GM23338 (cell line): ENCODE measurements around the gene USP16. TPM values are rescaled to one million over a fixed set of nuclear protein-coding genes. Genes with fewer than 3 reads are reported as not detected.

Experiments
- ATAC-seq: fragments of 200-7000 bp; cut with Tn5 transposase; 3 replicates; pipeline ENCODE4 v1.9.1; 2020
- DNase-seq: peaks from one replicate; pipeline ENCODE4 v3.0.0-alpha.2; 2015; ENCODE audit warnings: low spot score
- H2AFZ ChIP-seq: fragments of 200-600 bp; sonication (generic); 2 replicates; pipeline ENCODE4 v1.8.0; 2016; ENCODE audit warnings: antibody characterized with exemption, mild to moderate bottlenecking, moderate library complexity
- H3F3A ChIP-seq: fragments of 200-600 bp; sonication (generic); replicated peaks from 2 replicates; pipeline ENCODE4 v1.8.0; 2017; ENCODE audit warnings: antibody characterized with exemption, mixed run types, low read depth
- H3K27ac ChIP-seq: fragments of 200-600 bp; sonication (generic); 2 replicates; pipeline ENCODE4 v1.6.1; 2016; ENCODE audit warnings: low read depth
- H3K27me3 ChIP-seq: fragments of 200-600 bp; sonication (generic); 2 replicates; pipeline ENCODE4 v1.8.0; 2016; ENCODE audit warnings: mild to moderate bottlenecking, mixed run types, moderate library complexity; ENCODE audit not compliant: insufficient read depth
- H3K36me3 ChIP-seq: fragments of 200-600 bp; sonication (generic); 2 replicates; pipeline ENCODE4 v1.8.0; 2016; ENCODE audit warnings: mild to moderate bottlenecking; ENCODE audit not compliant: insufficient read depth
- H3K4me1 ChIP-seq: fragments of 200-600 bp; sonication (generic); 2 replicates; pipeline ENCODE4 v1.8.0; 2016; ENCODE audit warnings: mild to moderate bottlenecking, moderate library complexity; ENCODE audit not compliant: insufficient read depth
- H3K4me2 ChIP-seq: fragments of 200-600 bp; sonication (generic); 2 replicates; pipeline ENCODE4 v1.7.1; 2017; ENCODE audit warnings: mixed run types
- H3K4me3 ChIP-seq: fragments of 200-600 bp; sonication (generic); 2 replicates; pipeline ENCODE4 v1.6.1; 2016; ENCODE audit warnings: mixed run types
- H3K79me2 ChIP-seq: fragments of 200-600 bp; sonication (generic); replicated peaks from 2 replicates; pipeline ENCODE4 v1.8.0; 2017; ENCODE audit warnings: mild to moderate bottlenecking; ENCODE audit not compliant: insufficient read depth
- H3K9me2 ChIP-seq: fragments of 200-600 bp; sonication (generic); 2 replicates; pipeline ENCODE4 v1.8.0; 2017; ENCODE audit not compliant: insufficient read depth
- H4K20me1 ChIP-seq: fragments of 200-600 bp; sonication (generic); replicated peaks from 2 replicates; pipeline ENCODE4 v1.8.0; 2017; ENCODE audit warnings: mild to moderate bottlenecking; ENCODE audit not compliant: insufficient read depth
- H3K27ac Mint-ChIP-seq: 2 replicates; pipeline ENCODE4 v1.8.0; 2020; ENCODE audit warnings: inconsistent platforms, mild to moderate bottlenecking, moderate library complexity, mixed read lengths
- H3K27me3 Mint-ChIP-seq: 3 replicates; pipeline ENCODE4 v1.8.0; 2022; ENCODE audit warnings: low read depth, mild to moderate bottlenecking, moderate library complexity, mixed read lengths, inconsistent platforms; ENCODE audit not compliant: insufficient read depth, poor library complexity
- H3K36me3 Mint-ChIP-seq: 3 replicates; pipeline ENCODE4 v1.8.0; 2021; ENCODE audit warnings: low read depth, mild to moderate bottlenecking, inconsistent platforms, moderate library complexity, mixed read lengths
- H3K4me1 Mint-ChIP-seq: 3 replicates; pipeline ENCODE4 v1.8.0; 2020; ENCODE audit warnings: mild to moderate bottlenecking, inconsistent platforms, mixed read lengths
- H3K4me3 Mint-ChIP-seq: 3 replicates; pipeline ENCODE4 v1.8.0; 2021; ENCODE audit warnings: moderate library complexity, mild to moderate bottlenecking, inconsistent platforms, mixed read lengths
- H3K9me3 Mint-ChIP-seq: 3 replicates; pipeline ENCODE4 v1.8.0; 2020; ENCODE audit warnings: moderate library complexity, mild to moderate bottlenecking, inconsistent platforms, mixed read lengths
- CREB1 ChIP-seq: fragments of 250-450 bp; sonication (Bioruptor Pico); IDR thresholded peaks from 2 replicates; pipeline ENCODE4 v1.5.0; 2020; ENCODE audit warnings: low read depth, mild to moderate bottlenecking, moderate library complexity
- CTCF ChIP-seq, 2 experiments: fragments of 200-600 bp in 1 of 2; sonication (generic) in 1 of 2; conservative IDR thresholded peaks; 2 replicates each; pipeline versions ENCODE4 v1.5.1 to v1.6.1; 2016 to 2017; ENCODE audit warnings: antibody characterized with exemption in 2 of 2, low read depth in 2 of 2, mild to moderate bottlenecking in 2 of 2, moderate library complexity in 1 of 2
- ETS1 ChIP-seq: IDR thresholded peaks from 2 replicates; pipeline ENCODE4 v1.6.1; 2016; ENCODE audit warnings: antibody characterized with exemption
- EZH2 ChIP-seq: fragments of 200-600 bp; sonication (generic); IDR thresholded peaks from one replicate; pipeline ENCODE4 v1.8.0; 2017; ENCODE audit warnings: antibody characterized with exemption, mild to moderate bottlenecking, low read depth; ENCODE audit not compliant: unreplicated experiment
- EZH2phosphoT487 ChIP-seq: fragments of 200-600 bp; sonication (generic); IDR thresholded peaks from one replicate; pipeline ENCODE4 v1.8.1; 2018; ENCODE audit warnings: antibody characterized with exemption; ENCODE audit not compliant: unreplicated experiment
- JUNB ChIP-seq: IDR thresholded peaks from one replicate; pipeline ENCODE4 v1.6.1; 2016; ENCODE audit warnings: antibody characterized with exemption; ENCODE audit not compliant: unreplicated experiment
- NANOG ChIP-seq: IDR thresholded peaks from 2 replicates; pipeline ENCODE4 v1.6.1; 2016; ENCODE audit warnings: antibody characterized with exemption, borderline replicate concordance
- POLR2AphosphoS5 ChIP-seq: IDR thresholded peaks from 2 replicates; pipeline ENCODE4 v1.6.1; 2016; ENCODE audit warnings: antibody characterized with exemption, low read depth
- REST ChIP-seq: IDR thresholded peaks from one replicate; pipeline ENCODE4 v1.6.1; 2018; ENCODE audit warnings: antibody characterized with exemption; ENCODE audit not compliant: unreplicated experiment
- STAT1 ChIP-seq: IDR thresholded peaks from one replicate; pipeline ENCODE4 v1.6.1; 2016; ENCODE audit warnings: antibody characterized with exemption; ENCODE audit not compliant: unreplicated experiment
- ZNF114 ChIP-seq: fragments of 250-450 bp; sonication (Bioruptor Pico); IDR thresholded peaks from 2 replicates; pipeline ENCODE4 v1.5.0; 2020; ENCODE audit warnings: mild to moderate bottlenecking, moderate library complexity
- ZNF331 ChIP-seq: fragments of 250-450 bp; sonication (Bioruptor Pico); IDR thresholded peaks from 2 replicates; pipeline ENCODE4 v1.5.0; 2020; ENCODE audit warnings: low read depth, mild to moderate bottlenecking, moderate library complexity
- ZNF462 ChIP-seq: fragments of 250-450 bp; sonication (Bioruptor Pico); IDR thresholded peaks from 2 replicates; pipeline ENCODE4 v1.5.0; 2020; ENCODE audit warnings: mild to moderate bottlenecking, moderate library complexity
- polyA plus RNA-seq: library from polyadenylated mRNA; unstranded; fragments of >200 nt; fragmentation: Nextera tagmentation; extraction: Ambion mirVana; gene quantifications from 2 replicates; pipeline ENCODE4 v1.2.1, GENCODE V29; 2016
- total RNA-seq: library from RNA; depleted of rRNA; stranded (reverse); fragments of >200 nt; shearing (Covaris generic); gene quantifications from 2 replicates; pipeline ENCODE4 v1.2.3, GENCODE V29; 2014

Gene USP16
- total and polyA plus RNA-seq, 2 experiments from 2014 or later, result 19.7 to 70.4 TPM

GRCh38 chr21:29017639-29018237, 6.7 kb upstream of the USP16 start:
- H3K4me2 ChIP-seq, result peak overlapping the region; percentile 74
- Mint-ChIP-seq H3K36me3 (peaks cover 10% of the 10 kb centered on the region), H3K4me3 (peak overlapping the region; percentile 84), H3K4me1 (peaks cover 8% of the 10 kb centered on the region; the same call in 2 of the 3 replicates), H3K27me3 (peaks cover 4% of the 10 kb centered on the region), H3K27ac (no peak overlapping the region), H3K9me3 (peaks cover 5% of the 10 kb centered on the region)
- peak overlapping the region; percentile 69 for H3K4me3 ChIP-seq
- no peaks in the 10 kb centered on the region for H4K20me1 ChIP-seq
- H3F3A ChIP-seq, result no peaks in the 10 kb centered on the region
- DNase-seq (no peak), ATAC-seq (no peak)
- H3K9me2 ChIP-seq, result no peaks in the 10 kb centered on the region; the same call in 1 of the 2 replicates
- H3K36me3 ChIP-seq, result no peaks in the 10 kb centered on the region; the same call in 1 of the 2 replicates
- peaks cover 14% of the 10 kb centered on the region for H3K79me2 ChIP-seq
- no peaks in the 10 kb centered on the region for H3K4me1 ChIP-seq
- no peak overlapping the region for H2AFZ ChIP-seq
- TF ChIP-seq ZNF331 (CRISPR knock-in tag) (no peak), ETS1 (no peak), EZH2 (no peak), JUNB (no peak), REST (no peak), NANOG (no peak), ZNF462 (no peak), EZH2phosphoT487 (no peak), CREB1 (CRISPR knock-in tag) (no peak), POLR2AphosphoS5 (no peak), CTCF (conservative IDR thresholded peaks at IDR 0.05; ENCODE audit: low read depth in 2 of 2) (no peak), STAT1 (no peak), ZNF114 (CRISPR knock-in tag) (no peak)
- no peaks in the 10 kb centered on the region for H3K27me3 ChIP-seq
- no peak overlapping the region for H3K27ac ChIP-seq
